Calu3 (cell line): ENCODE data around the gene KRT16. TPM values are rescaled to one million over a fixed set of nuclear protein-coding genes. Genes with fewer than 3 reads are reported as not detected.
"Not testable (repeated sequence)": the region's sequence is repeated elsewhere in the genome, so short reads cannot be mapped to it uniquely, and the experiment has no call there.

Source experiments
- BruUV-seq: library from RNA; stranded (reverse); fragments of 400-500 nt; replicated peaks from 2 replicates; lab custom pipeline; 2021; lab: Mats Ljungman, UMichigan
- CTCF ChIA-PET: fragments of 300-600 bp; sonication (Branson Sonifier 250); formaldehyde crosslinking; loops from one replicate; lab custom pipeline; 2022; ENCODE audit warnings: antibody characterized with exemption; lab: Charles Lee
- DNase-seq: peaks from one replicate; pipeline ENCODE4 v3.0.0; 2022
- H3K27ac Mint-ChIP-seq: one replicate; pipeline ENCODE4 v1.8.0; 2022; ENCODE audit warnings: mixed read lengths; ENCODE audit not compliant: unreplicated experiment
- H3K27me3 Mint-ChIP-seq: one replicate; pipeline ENCODE4 v1.8.0; 2022; ENCODE audit warnings: mixed read lengths; ENCODE audit not compliant: unreplicated experiment
- H3K36me3 Mint-ChIP-seq: one replicate; pipeline ENCODE4 v1.8.0; 2022; ENCODE audit warnings: mild to moderate bottlenecking, moderate library complexity, mixed read lengths; ENCODE audit not compliant: insufficient read depth, unreplicated experiment
- H3K4me1 Mint-ChIP-seq: one replicate; pipeline ENCODE4 v1.8.0; 2022; ENCODE audit warnings: mild to moderate bottlenecking, low read depth, mixed read lengths; ENCODE audit not compliant: unreplicated experiment
- H3K4me3 Mint-ChIP-seq: one replicate; pipeline ENCODE4 v1.8.0; 2022; ENCODE audit warnings: mild to moderate bottlenecking, low read depth, moderate library complexity, mixed read lengths; ENCODE audit not compliant: unreplicated experiment
- H3K9me3 Mint-ChIP-seq: one replicate; pipeline ENCODE4 v1.8.0; 2022; ENCODE audit warnings: low read depth, mixed read lengths; ENCODE audit not compliant: unreplicated experiment
- CTCF ChIP-seq: fragments of 200-600 bp; IDR thresholded peaks from one replicate; pipeline ENCODE4 v1.8.0; 2022; ENCODE audit warnings: antibody characterized with exemption; ENCODE audit not compliant: unreplicated experiment
- intact Hi-C: fragments of 100-400 bp; cut with micrococcal nuclease; formaldehyde crosslinking; loops from one replicate; pipeline ENCODE4 v1.10.0; 2022; ENCODE audit not compliant: unreplicated experiment
- total RNA-seq: library from RNA; stranded (reverse); gene quantifications from 2 replicates; pipeline ENCODE4 v1.2.3, GENCODE V29; 2022

KRT16 gene
- total RNA-seq, 1 experiment from 2014 or later = 3.8 TPM

DNA sequence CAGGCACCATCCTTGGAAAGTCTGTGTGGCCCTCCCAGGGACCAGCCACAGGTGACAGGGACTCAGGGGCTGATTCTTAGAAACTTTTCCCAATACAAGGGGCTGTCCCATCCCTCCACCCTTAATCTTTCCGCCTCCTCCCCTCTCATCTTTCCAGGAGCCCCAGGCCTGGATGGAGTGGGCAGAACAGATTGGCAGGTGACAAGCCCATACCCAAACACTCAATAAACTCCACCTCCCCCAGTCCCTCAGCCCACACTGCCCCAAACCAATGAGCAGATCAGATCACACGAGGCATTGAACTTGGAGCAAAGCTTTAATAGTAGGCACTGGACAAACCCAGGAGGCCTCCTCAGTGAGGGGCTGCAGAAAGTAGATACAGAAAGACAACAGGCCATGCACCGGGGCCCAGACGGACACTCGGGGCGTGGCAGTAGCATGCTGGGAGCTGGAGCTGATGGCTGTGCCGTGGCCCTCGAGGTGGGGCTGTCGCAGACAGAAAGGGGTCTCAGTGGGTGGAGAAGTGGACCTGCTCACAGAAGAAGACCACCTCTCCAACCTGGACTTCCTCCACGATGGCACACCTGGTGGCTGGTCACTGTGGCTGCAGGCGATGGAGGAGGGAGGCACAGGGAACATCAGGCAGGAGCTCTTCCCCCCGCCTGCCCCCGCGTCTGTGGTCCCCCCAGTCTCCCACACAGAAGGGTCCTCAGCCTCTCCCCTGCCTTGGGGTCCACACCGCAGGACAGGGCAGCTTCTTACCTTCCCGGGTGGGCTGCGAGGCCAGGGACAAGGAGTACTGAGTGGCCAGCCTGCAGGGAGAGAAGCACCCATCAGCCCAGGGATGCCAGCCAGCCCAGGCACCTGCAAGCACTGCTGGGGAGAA, 13.7 kb upstream of the KRT16 start:
- DNase-seq, intact Hi-C loops, H3K27me3 Mint-ChIP-seq, H3K9me3 Mint-ChIP-seq: not testable (repeated sequence)
- Mint-ChIP-seq H3K36me3 (peaks cover 55% of the 10 kb centered on the region), H3K27ac (peak overlapping the region; percentile 66), H3K4me3 (peak overlapping the region; percentile 4), H3K4me1 (peaks cover 59% of the 10 kb centered on the region)
- CTCF ChIA-PET = interaction anchor here (1.0 to 2.3 kb wide), 5 partner anchors 20 to 78 kb away, joined by 3 to 14 read pairs (median 3); no protein-coding TSS in a partner anchor
- TSS peak; percentile 47 for BruUV-seq
- peak; percentile 32 for TF ChIP-seq CTCF

- CTCF ChIA-PET = interaction anchor here (1.0 to 2.3 kb wide), 4 partner anchors 20 to 77 kb away, joined by 3 to 14 read pairs (median 3); no protein-coding TSS in a partner anchor
- Mint-ChIP-seq H3K9me3 (no peaks in the 10 kb centered on the region), H3K4me3 (peak overlapping the region; percentile 4), H3K36me3 (peaks cover 62% of the 10 kb centered on the region), H3K4me1 (peaks cover 54% of the 10 kb centered on the region), H3K27me3 (no peaks in the 10 kb centered on the region), H3K27ac (peak overlapping the region; percentile 66)
- no TSS peak for BruUV-seq
- no peak for TF ChIP-seq CTCF
- intact Hi-C loops = no loop called here
- peak; percentile 95 for DNase-seq
Measured at GRCh38 chr17:41625602-41626001, 13.0 kb upstream of the KRT16 start.

GRCh38 chr17:41624208-41625101, 11.9 kb upstream of the KRT16 start, which contains the start of gene KRT17:
Gene KRT17, minus strand, starts transcription at chr17:41624575. Its CDS starts 66 bp downstream, at chr17:41624509.
- Mint-ChIP-seq H3K36me3 (peaks cover 73% of the 10 kb centered on the region), H3K4me3 (peak within 1 kb of the TSS; percentile 66), H3K9me3 (no peaks in the 10 kb centered on the region), H3K27ac (peak within 1 kb of the TSS; percentile 85), H3K4me1 (peaks cover 56% of the 10 kb centered on the region), H3K27me3 (no peaks in the 10 kb centered on the region)
- CTCF ChIA-PET = interaction anchor here (0.5 to 2.8 kb wide), 14 partner anchors 9 to 561 kb away, joined by 3 to 23 read pairs (median 5); partner anchors contain the start of genes KRT16 and KRT19
- peak; percentile 57 for TF ChIP-seq CTCF
- TSS peak; percentile 85 for BruUV-seq
- intact Hi-C loops = loop anchor here (1.0 kb wide), 1 partner anchor 45 kb away; no protein-coding TSS in a partner anchor
- peak; percentile 96 for DNase-seq

DNA sequence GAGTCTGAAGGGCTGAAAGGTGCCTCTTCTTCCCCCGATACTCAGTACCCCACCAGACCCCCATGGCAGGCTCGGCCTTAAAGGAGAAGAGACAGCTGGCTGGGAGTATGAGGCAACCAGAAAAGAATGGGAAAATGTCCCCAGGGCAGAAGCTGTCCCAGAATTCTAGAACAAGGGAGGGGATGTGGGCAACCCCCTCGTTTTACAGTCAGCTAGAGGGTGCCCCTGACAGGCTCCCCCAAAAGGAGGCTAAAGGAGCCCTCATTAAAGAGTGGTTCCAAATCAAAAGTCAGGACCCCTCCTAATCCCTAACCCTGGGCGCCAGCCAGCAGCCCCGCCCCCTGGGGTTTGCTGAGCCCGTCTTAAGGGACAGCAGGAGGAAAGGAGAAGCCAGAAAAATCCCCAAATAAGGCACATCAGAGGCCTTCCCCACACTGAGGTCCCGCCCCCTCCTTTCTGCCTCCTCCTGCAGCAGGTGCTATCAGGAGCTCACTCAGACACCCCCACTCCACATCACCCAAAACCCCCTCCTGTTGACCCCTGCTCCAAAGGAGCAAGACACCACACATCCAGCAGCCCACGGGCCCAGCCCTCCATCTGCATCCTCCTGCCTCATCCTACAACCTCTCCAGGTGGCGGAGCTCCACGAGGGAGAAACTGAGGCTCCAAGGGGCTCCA, 10.8 kb upstream of the KRT16 start:
- DNase-seq = peak; percentile 54
- H3K36me3 Mint-ChIP-seq = peaks cover 84% of the 10 kb centered on the region
- H3K9me3 Mint-ChIP-seq, intact Hi-C loops, BruUV-seq, H3K27me3 Mint-ChIP-seq: not testable (repeated sequence)
- H3K4me3 Mint-ChIP-seq = peak overlapping the region; percentile 66
- peak overlapping the region; percentile 85 for H3K27ac Mint-ChIP-seq
- CTCF ChIA-PET = interaction anchor here (0.6 to 2.8 kb wide), 7 partner anchors 8 to 1685 kb away, joined by 3 to 23 read pairs (median 4); no protein-coding TSS in a partner anchor
- H3K4me1 Mint-ChIP-seq = peaks cover 64% of the 10 kb centered on the region

DNA sequence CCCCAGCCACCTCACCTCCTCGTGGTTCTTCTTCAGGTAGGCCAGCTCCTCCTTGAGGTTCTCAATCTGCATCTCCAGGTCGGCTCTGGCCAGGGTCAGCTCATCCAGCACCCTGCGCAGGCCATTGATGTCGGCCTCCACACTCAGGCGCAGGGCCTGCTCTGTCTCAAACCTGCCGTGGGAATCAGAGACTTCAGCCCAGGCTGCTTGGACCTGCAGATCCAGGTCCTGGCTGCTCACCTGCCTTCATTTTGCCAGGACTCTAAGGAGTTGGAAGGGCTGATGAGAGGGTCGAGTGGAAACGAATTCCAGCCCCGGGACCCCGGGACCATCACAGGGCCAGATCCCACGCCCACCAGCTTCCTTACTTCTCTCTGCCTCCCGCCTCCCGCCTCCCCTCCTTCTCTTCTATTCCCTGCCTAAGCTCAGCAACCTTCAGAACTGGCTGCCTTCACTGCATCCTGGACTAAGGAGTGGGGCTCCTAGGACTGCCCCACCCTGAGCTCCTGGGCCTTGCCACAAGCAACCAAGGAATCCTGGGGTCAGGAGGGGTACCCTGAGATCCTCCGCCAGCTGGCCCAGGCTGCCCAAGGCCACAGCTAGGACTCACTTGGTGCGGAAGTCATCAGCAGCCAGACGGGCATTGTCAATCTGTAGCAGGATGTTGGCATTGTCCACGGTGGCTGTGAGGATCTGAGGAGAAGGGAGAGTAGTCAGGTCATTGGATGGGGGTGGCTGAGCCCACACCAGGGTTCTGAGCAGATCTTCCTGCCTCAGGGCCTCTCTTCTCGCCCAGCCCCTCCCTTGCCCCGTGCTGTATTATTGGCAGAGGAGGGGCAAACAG, 10.0 kb upstream of the KRT16 start:
- H3K27me3 Mint-ChIP-seq, intact Hi-C loops, H3K9me3 Mint-ChIP-seq, DNase-seq, BruUV-seq: not testable (repeated sequence)
- CTCF ChIA-PET = interaction anchor here (0.6 to 2.8 kb wide), 8 partner anchors 9 to 1684 kb away, joined by 3 to 12 read pairs (median 4); partner anchors contain the start of gene KRT16
- Mint-ChIP-seq H3K36me3 (peaks cover 80% of the 10 kb centered on the region), H3K4me1 (peaks cover 61% of the 10 kb centered on the region), H3K27ac (peak overlapping the region; percentile 34), H3K4me3 (peak overlapping the region; percentile 66)
